Effector memory CD8-positive, alpha-beta T cell (primary cell): ENCODE results near the gene TYRO3.
A peak's percentile ranks its signal among the peaks of the same experiment; 100 is the strongest.

Experiments
- ATAC-seq: fragments of 150-1000 bp; cut with Tn5 transposase; replicated peaks from 2 replicates; pipeline ENCODE4 v1.10.0; 2021; ENCODE audit warnings: mild to moderate bottlenecking, moderate library complexity
- DNase-seq, 3 experiments: peaks; one replicate each; pipeline ENCODE4 v3.0.0; 2021
- H3K27ac Mint-ChIP-seq, 2 donors: one replicate each; pipeline ENCODE4 v1.8.0; 2022; ENCODE audit warnings: mild to moderate bottlenecking in 2 of 2, mixed read lengths in 2 of 2, moderate library complexity in 2 of 2
- H3K27me3 Mint-ChIP-seq, 2 donors: one replicate each; pipeline ENCODE4 v1.8.0; 2022; ENCODE audit warnings: mixed read lengths in 2 of 2
- H3K36me3 Mint-ChIP-seq: one replicate; pipeline ENCODE4 v1.8.0; 2022; ENCODE audit warnings: mild to moderate bottlenecking, moderate library complexity, mixed read lengths; ENCODE audit not compliant: insufficient read depth
- H3K4me1 Mint-ChIP-seq, 2 donors: one replicate each; pipeline ENCODE4 v1.8.0; 2022; ENCODE audit warnings: low read depth in 2 of 2, mixed read lengths in 2 of 2
- H3K4me3 Mint-ChIP-seq, 2 donors: one replicate each; pipeline ENCODE4 v1.8.0; 2022; ENCODE audit warnings: mild to moderate bottlenecking in 2 of 2, mixed read lengths in 2 of 2, moderate library complexity in 2 of 2
- H3K9me3 Mint-ChIP-seq, 2 donors: one replicate each; pipeline ENCODE4 v1.8.0; 2022; ENCODE audit warnings: mixed read lengths in 2 of 2

Gene TYRO3

GRCh38 chr15:41610048-41610447 is 51.0 kb downstream of the TYRO3 start:
- H3K4me3 Mint-ChIP-seq = no peak overlapping the region
- H3K27me3 Mint-ChIP-seq = peaks cover 0 to 15% of the 10 kb centered on the region in 2 donors
- H3K36me3 Mint-ChIP-seq = no peaks in the 10 kb centered on the region
- no peaks in the 10 kb centered on the region for H3K9me3 Mint-ChIP-seq
- ATAC-seq = no peak
- no peaks in the 10 kb centered on the region for H3K4me1 Mint-ChIP-seq
- H3K27ac Mint-ChIP-seq = no peak overlapping the region
- no peak for DNase-seq

GRCh38 chr15:41620536-41621199 is 61.7 kb downstream of the TYRO3 start:
- DNase-seq (no peak), ATAC-seq (peak; percentile 3)
- Mint-ChIP-seq H3K4me3 (peak overlapping the region; percentile 75), H3K4me1 (peaks cover 7 to 13% of the 10 kb centered on the region in 2 donors), H3K9me3 (no peaks in the 10 kb centered on the region), H3K27ac (peak overlapping the region in 1 of 2 donors; percentile 62), H3K27me3 (no peaks in the 10 kb centered on the region), H3K36me3 (peaks cover 11% of the 10 kb centered on the region)

- Mint-ChIP-seq H3K27me3 (no peaks in the 10 kb centered on the region), H3K27ac (peak overlapping the region; percentile 48 to 62), H3K36me3 (peaks cover 11% of the 10 kb centered on the region), H3K9me3 (no peaks in the 10 kb centered on the region), H3K4me1 (peaks cover 7 to 13% of the 10 kb centered on the region in 2 donors), H3K4me3 (peak overlapping the region; percentile 75)
- DNase-seq = peak; percentile 63 to 65 (median 64)
- peak; percentile 85 for ATAC-seq
Measured at GRCh38 chr15:41621200-41622193, 62.5 kb downstream of the TYRO3 start.

GRCh38 chr15:41622901-41623300 is 63.9 kb downstream of the TYRO3 start:
- Mint-ChIP-seq H3K27me3 (no peaks in the 10 kb centered on the region), H3K9me3 (no peaks in the 10 kb centered on the region), H3K4me1 (peaks cover 7 to 13% of the 10 kb centered on the region in 2 donors), H3K36me3 (peaks cover 11% of the 10 kb centered on the region), H3K4me3 (peak overlapping the region; percentile 75), H3K27ac (no peak overlapping the region)
- no peak for ATAC-seq
- no peak for DNase-seq

- Mint-ChIP-seq H3K27me3 (no peaks in the 10 kb centered on the region), H3K4me1 (no peaks in the 10 kb centered on the region), H3K27ac (no peak overlapping the region), H3K4me3 (no peak overlapping the region), H3K36me3 (no peaks in the 10 kb centered on the region), H3K9me3 (no peaks in the 10 kb centered on the region)
- DNase-seq = no peak
- no peak for ATAC-seq
Measured at GRCh38 chr15:41627203-41627602, 68.2 kb downstream of the TYRO3 start.

GRCh38 chr15:41629463-41629862 is 70.5 kb downstream of the TYRO3 start:
- H3K27me3 Mint-ChIP-seq = no peaks in the 10 kb centered on the region
- no peaks in the 10 kb centered on the region for H3K9me3 Mint-ChIP-seq
- DNase-seq (no peak), ATAC-seq (no peak)
- no peaks in the 10 kb centered on the region for H3K36me3 Mint-ChIP-seq
- no peaks in the 10 kb centered on the region for H3K4me1 Mint-ChIP-seq
- no peak overlapping the region for H3K27ac Mint-ChIP-seq
- H3K4me3 Mint-ChIP-seq = no peak overlapping the region

- ATAC-seq = no peak
- no peaks in the 10 kb centered on the region for H3K27me3 Mint-ChIP-seq
- H3K27ac Mint-ChIP-seq = no peak overlapping the region
- H3K4me1 Mint-ChIP-seq = no peaks in the 10 kb centered on the region
- no peaks in the 10 kb centered on the region for H3K9me3 Mint-ChIP-seq
- H3K36me3 Mint-ChIP-seq = no peaks in the 10 kb centered on the region
- no peak for DNase-seq
- no peak overlapping the region for H3K4me3 Mint-ChIP-seq
Measured at GRCh38 chr15:41629883-41630282, 70.9 kb downstream of the TYRO3 start.

- Mint-ChIP-seq H3K9me3 (no peaks in the 10 kb centered on the region), H3K4me3 (no peak overlapping the region), H3K27ac (no peak overlapping the region), H3K27me3 (no peaks in the 10 kb centered on the region), H3K4me1 (no peaks in the 10 kb centered on the region), H3K36me3 (no peaks in the 10 kb centered on the region)
- ATAC-seq (no peak), DNase-seq (no peak)
Measured at GRCh38 chr15:41630616-41631217, 71.7 kb downstream of the TYRO3 start.

- Mint-ChIP-seq H3K4me3 (no peak overlapping the region), H3K36me3 (no peaks in the 10 kb centered on the region), H3K27ac (no peak overlapping the region), H3K4me1 (no peaks in the 10 kb centered on the region), H3K27me3 (no peaks in the 10 kb centered on the region), H3K9me3 (no peaks in the 10 kb centered on the region)
- ATAC-seq (no peak), DNase-seq (no peak)
Measured at GRCh38 chr15:41631880-41632470, 73.0 kb downstream of the TYRO3 start.
